Measurements from ENCODE around the gene TNRC6A. TPM values are rescaled to one million over a fixed set of nuclear protein-coding genes. Genes with fewer than 3 reads are reported as not detected.

The TNRC6A gene
- total RNA-seq, 2 donors from 2014 or later: 81.5 to 84.7 TPM

- no peaks in the 10 kb centered on the region for H3K4me1 ChIP-seq (ENCODE audit: control insufficient read depth, insufficient read depth, low read length)
- WGBS, 2 experiments (ENCODE audit: insufficient coverage in 1 of 2, insufficient read length in 1 of 2): 98% methylated on average over 3 of the region's 3 CpGs; no CpG with 5 or more reads in 1 of the 2 experiments
- Mint-ChIP-seq H3K4me3 (no peak overlapping the region), H3K27ac (no peak overlapping the region), H3K4me1 (no peaks in the 10 kb centered on the region), H3K27me3 (ENCODE audit: insufficient read depth) (no peaks in the 10 kb centered on the region), H3K9me3 (no peaks in the 10 kb centered on the region), H3K36me3 (ENCODE audit: low read depth) (peaks cover 76% of the 10 kb centered on the region)
- no peaks in the 10 kb centered on the region for H3K27me3 ChIP-seq (ENCODE audit: control insufficient read depth, insufficient read depth, low read length, poor library complexity, severe bottlenecking)
- H3K27ac ChIP-seq (ENCODE audit: low read depth, low read length): no peak overlapping the region
- TF ChIP-seq CTCF (conservative IDR thresholded peaks at IDR 0.05): no peak
- H3K4me3 ChIP-seq (ENCODE audit: low read length): no peak overlapping the region
- no peaks in the 10 kb centered on the region for H3K9me3 ChIP-seq (ENCODE audit: control insufficient read depth, low read length)
- peaks cover 91% of the 10 kb centered on the region for H3K36me3 ChIP-seq (ENCODE audit: control insufficient read depth, insufficient read depth, low read length)
- DNase-seq: no peak
- no peak overlapping the region for H3K9ac ChIP-seq (ENCODE audit: extremely low read depth, low read length, poor library complexity, severe bottlenecking)
Measured at GRCh38 chr16:24784121-24784520, 54.7 kb downstream of the TNRC6A start.

- Histone ChIP-seq H3K9me3 (ENCODE audit: control insufficient read depth, low read length) (no peaks in the 10 kb centered on the region), H3K9ac (ENCODE audit: extremely low read depth, low read length, poor library complexity, severe bottlenecking) (no peak overlapping the region), H3K27me3 (ENCODE audit: control insufficient read depth, insufficient read depth, low read length, poor library complexity, severe bottlenecking) (no peaks in the 10 kb centered on the region), H3K36me3 (ENCODE audit: control insufficient read depth, insufficient read depth, low read length) (peaks cover 87% of the 10 kb centered on the region), H3K4me1 (ENCODE audit: control insufficient read depth, insufficient read depth, low read length) (no peaks in the 10 kb centered on the region), H3K4me3 (ENCODE audit: low read length) (no peak overlapping the region), H3K27ac (ENCODE audit: low read depth, low read length) (no peak overlapping the region)
- Mint-ChIP-seq H3K4me1 (no peaks in the 10 kb centered on the region), H3K4me3 (no peak overlapping the region), H3K27ac (no peak overlapping the region), H3K36me3 (ENCODE audit: low read depth) (peaks cover 74% of the 10 kb centered on the region), H3K27me3 (ENCODE audit: insufficient read depth) (no peaks in the 10 kb centered on the region), H3K9me3 (no peaks in the 10 kb centered on the region)
- no peak for TF ChIP-seq CTCF (conservative IDR thresholded peaks at IDR 0.05)
- 98% methylated on average over 2 of the region's 2 CpGs; no CpG with 5 or more reads in 1 of the 2 experiments for WGBS, 2 experiments (ENCODE audit: insufficient coverage in 1 of 2, insufficient read length in 1 of 2)
- no peak for DNase-seq
Measured at GRCh38 chr16:24789881-24790280, 60.4 kb downstream of the TNRC6A start.

GRCh38 chr16:24800586-24800985, 71.1 kb downstream of the TNRC6A start:
- H3K36me3 Mint-ChIP-seq (ENCODE audit: low read depth): peaks cover 83% of the 10 kb centered on the region
- TF ChIP-seq CTCF (conservative IDR thresholded peaks at IDR 0.05): peak; percentile 45

More at GRCh38 chr16:24800586-24800985, 71.1 kb downstream of the TNRC6A start:
- H3K27ac Mint-ChIP-seq: peak overlapping the region; percentile 48
- Histone ChIP-seq H3K9ac (ENCODE audit: extremely low read depth, low read length, poor library complexity, severe bottlenecking) (no peak overlapping the region), H3K4me1 (ENCODE audit: control insufficient read depth, insufficient read depth, low read length) (no peaks in the 10 kb centered on the region), H3K27me3 (ENCODE audit: control insufficient read depth, insufficient read depth, low read length, poor library complexity, severe bottlenecking) (no peaks in the 10 kb centered on the region), H3K4me3 (ENCODE audit: low read length) (no peak overlapping the region), H3K9me3 (ENCODE audit: control insufficient read depth, low read length) (no peaks in the 10 kb centered on the region), H3K27ac (ENCODE audit: low read depth, low read length) (no peak overlapping the region), H3K36me3 (ENCODE audit: control insufficient read depth, insufficient read depth, low read length) (peaks cover 98% of the 10 kb centered on the region)
- DNase-seq: peak; percentile 56
- H3K9me3 Mint-ChIP-seq: no peaks in the 10 kb centered on the region
- no peaks in the 10 kb centered on the region for H3K27me3 Mint-ChIP-seq (ENCODE audit: insufficient read depth)
- H3K4me3 Mint-ChIP-seq: no peak overlapping the region
- WGBS, 2 experiments (ENCODE audit: insufficient coverage in 1 of 2, insufficient read length in 1 of 2): 92 to 94% methylated on average over 3 to 4 of the region's 4 CpGs
- peaks cover 4% of the 10 kb centered on the region for H3K4me1 Mint-ChIP-seq

Data from endodermal cell (in vitro differentiated cells).